IPS DF 6.9 (cell line): ENCODE results near the gene DLX4.
A peak's percentile ranks its signal among the peaks of the same experiment; 100 is the strongest.

Source experiments
- DNase-seq: peaks from one replicate; pipeline ENCODE4 v3.0.0-alpha.2; 2013; ENCODE audit warnings: low read depth, low spot score
- H3K27ac ChIP-seq: one replicate; pipeline ENCODE4 v1.5.1; 2013; ENCODE audit warnings: low read length, control low read depth
- H3K27me3 ChIP-seq: 2 replicates; pipeline ENCODE4 v1.6.1; 2013; ENCODE audit warnings: mild to moderate bottlenecking, low read length; ENCODE audit not compliant: control insufficient read depth, insufficient read depth
- H3K36me3 ChIP-seq: 2 replicates; pipeline ENCODE4 v1.6.1; 2013; ENCODE audit warnings: low read length; ENCODE audit not compliant: control insufficient read depth, insufficient read depth
- H3K4me1 ChIP-seq: 2 replicates; pipeline ENCODE4 v1.6.1; 2013; ENCODE audit warnings: low read length; ENCODE audit not compliant: control insufficient read depth, insufficient read depth
- H3K4me3 ChIP-seq: 2 replicates; pipeline ENCODE4 v1.5.1; 2013; ENCODE audit warnings: mild to moderate bottlenecking, low read length
- H3K9me3 ChIP-seq: 2 replicates; pipeline ENCODE4 v1.6.1; 2013; ENCODE audit warnings: low read length, inconsistent platforms; ENCODE audit not compliant: control insufficient read depth, insufficient read depth
- WGBS: extraction: QIAGEN DNeasy Blood & Tissue Kit; methylation state at CpG from one replicate; pipeline ENCODE4 v1.1.7; 2013; ENCODE audit warnings: mixed read lengths, missing lambda C conversion rate; ENCODE audit not compliant: insufficient read length, insufficient coverage; 5-methylcytosine and 5-hydroxymethylcytosine counted together

The DLX4 gene

DNA sequence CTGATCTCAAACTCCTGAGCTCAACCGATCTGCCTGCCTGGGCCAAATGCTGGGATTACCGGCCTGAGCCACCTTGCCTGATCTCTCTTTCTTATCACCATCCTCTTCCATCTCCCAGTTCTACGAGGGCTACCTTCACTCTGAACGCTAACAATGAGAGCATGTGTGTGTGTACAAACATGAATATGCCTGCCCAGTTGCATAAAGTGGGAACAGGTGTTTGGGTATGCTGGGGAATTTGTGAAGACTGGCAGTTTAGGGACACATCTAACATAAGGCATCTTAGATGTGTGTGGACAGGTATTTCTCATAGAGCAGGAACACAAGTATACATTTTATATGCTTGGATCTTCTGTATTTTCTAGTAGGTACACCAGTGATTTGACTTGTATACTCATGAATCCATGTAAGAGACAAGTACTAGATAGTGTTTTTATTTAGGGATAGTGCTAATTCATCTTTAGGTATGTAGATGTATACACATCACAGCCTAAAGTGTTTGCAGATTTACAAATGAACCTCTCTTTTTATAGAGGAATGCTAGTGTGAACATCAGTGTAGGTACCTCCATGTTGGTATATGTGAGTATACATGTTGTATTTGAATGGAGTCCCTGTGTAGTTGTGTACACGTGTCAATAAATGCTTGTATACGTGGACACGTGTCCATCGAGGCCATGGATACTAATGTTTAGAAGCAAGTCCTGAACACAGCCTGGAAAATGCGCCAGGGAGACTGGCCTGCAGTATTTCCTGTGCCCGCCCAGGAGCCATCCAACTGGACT is 1.2 kb upstream of the DLX4 start:
- H3K4me3 ChIP-seq: no peak overlapping the region; the same call in 1 of the 2 replicates
- peaks cover 89% of the 10 kb centered on the region for H3K27me3 ChIP-seq
- no CpG with 5 or more reads among the region's 10 CpGs for WGBS

GRCh38 chr17:49968405-49969133 is 421 bp upstream of the DLX4 start:
- peaks cover 89% of the 10 kb centered on the region for H3K27me3 ChIP-seq
- H3K4me1 ChIP-seq: peaks cover 7% of the 10 kb centered on the region; the same call in 1 of the 2 replicates
- H3K27ac ChIP-seq: no peak overlapping the region
- DNase-seq: no peak
- H3K4me3 ChIP-seq: peak overlapping the region; percentile 25; the same call in 1 of the 2 replicates
- WGBS: no CpG with 5 or more reads among the region's 64 CpGs
- no peaks in the 10 kb centered on the region; the same call in 1 of the 2 replicates for H3K36me3 ChIP-seq
- H3K9me3 ChIP-seq: no peaks in the 10 kb centered on the region

More for the DNA sequence above, 1.2 kb upstream of the DLX4 start:
- H3K9me3 ChIP-seq: no peaks in the 10 kb centered on the region
- H3K27ac ChIP-seq: no peak overlapping the region
- H3K4me1 ChIP-seq: peaks cover 10% of the 10 kb centered on the region; the same call in 1 of the 2 replicates
- no peak for DNase-seq
- H3K36me3 ChIP-seq: no peaks in the 10 kb centered on the region; the same call in 1 of the 2 replicates

GRCh38 chr17:49969795-49970389 is 902 bp downstream of the DLX4 start:
- H3K27me3 ChIP-seq: peaks cover 88% of the 10 kb centered on the region
- no peaks in the 10 kb centered on the region for H3K9me3 ChIP-seq
- no CpG with 5 or more reads among the region's 18 CpGs for WGBS
- H3K27ac ChIP-seq: no peak overlapping the region
- H3K4me1 ChIP-seq: peaks cover 6% of the 10 kb centered on the region; the same call in 1 of the 2 replicates
- no peaks in the 10 kb centered on the region; the same call in 1 of the 2 replicates for H3K36me3 ChIP-seq
- H3K4me3 ChIP-seq: peak overlapping the region; percentile 25; the same call in 1 of the 2 replicates
- no peak for DNase-seq

DNA sequence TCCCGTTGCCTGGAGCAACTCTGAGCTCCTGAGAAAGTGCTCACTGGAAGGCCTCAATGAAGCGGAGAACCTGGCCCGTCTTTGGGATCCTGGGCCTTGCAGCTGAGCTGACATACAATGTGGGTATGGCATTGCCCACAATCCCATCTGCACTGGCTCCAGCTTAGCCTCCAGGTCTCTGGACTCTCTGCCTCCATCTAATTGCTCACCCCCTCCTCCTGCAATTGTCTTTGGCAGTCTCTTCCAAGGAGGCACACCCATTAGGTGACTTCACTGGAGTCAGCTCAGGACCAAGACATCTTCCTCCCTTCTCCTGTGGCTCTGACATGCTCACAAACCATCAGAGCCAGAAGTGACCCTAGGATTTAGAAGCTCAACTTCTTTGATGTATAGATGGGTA is 1.5 kb downstream of the DLX4 start:
- Histone ChIP-seq H3K36me3 (no peaks in the 10 kb centered on the region; the same call in 1 of the 2 replicates), H3K4me1 (peaks cover 8% of the 10 kb centered on the region; the same call in 1 of the 2 replicates), H3K27ac (no peak overlapping the region), H3K27me3 (peaks cover 88% of the 10 kb centered on the region), H3K9me3 (no peaks in the 10 kb centered on the region), H3K4me3 (no peak overlapping the region)
- WGBS: no CpG with 5 or more reads among the region's 3 CpGs
- DNase-seq: no peak

GRCh38 chr17:49971199-49971847 is 2.3 kb downstream of the DLX4 start:
- no peaks in the 10 kb centered on the region; the same call in 1 of the 2 replicates for H3K36me3 ChIP-seq
- H3K27ac ChIP-seq: no peak overlapping the region
- no peak overlapping the region for H3K4me3 ChIP-seq
- H3K9me3 ChIP-seq: no peaks in the 10 kb centered on the region
- peaks cover 9% of the 10 kb centered on the region; the same call in 1 of the 2 replicates for H3K4me1 ChIP-seq
- WGBS: no CpG with 5 or more reads among the region's 35 CpGs
- DNase-seq: no peak
- peaks cover 82% of the 10 kb centered on the region for H3K27me3 ChIP-seq

- Histone ChIP-seq H3K27me3 (peaks cover 76% of the 10 kb centered on the region), H3K4me3 (no peak overlapping the region)
Measured at GRCh38 chr17:49971848-49972485, 3.0 kb downstream of the DLX4 start.

DNA sequence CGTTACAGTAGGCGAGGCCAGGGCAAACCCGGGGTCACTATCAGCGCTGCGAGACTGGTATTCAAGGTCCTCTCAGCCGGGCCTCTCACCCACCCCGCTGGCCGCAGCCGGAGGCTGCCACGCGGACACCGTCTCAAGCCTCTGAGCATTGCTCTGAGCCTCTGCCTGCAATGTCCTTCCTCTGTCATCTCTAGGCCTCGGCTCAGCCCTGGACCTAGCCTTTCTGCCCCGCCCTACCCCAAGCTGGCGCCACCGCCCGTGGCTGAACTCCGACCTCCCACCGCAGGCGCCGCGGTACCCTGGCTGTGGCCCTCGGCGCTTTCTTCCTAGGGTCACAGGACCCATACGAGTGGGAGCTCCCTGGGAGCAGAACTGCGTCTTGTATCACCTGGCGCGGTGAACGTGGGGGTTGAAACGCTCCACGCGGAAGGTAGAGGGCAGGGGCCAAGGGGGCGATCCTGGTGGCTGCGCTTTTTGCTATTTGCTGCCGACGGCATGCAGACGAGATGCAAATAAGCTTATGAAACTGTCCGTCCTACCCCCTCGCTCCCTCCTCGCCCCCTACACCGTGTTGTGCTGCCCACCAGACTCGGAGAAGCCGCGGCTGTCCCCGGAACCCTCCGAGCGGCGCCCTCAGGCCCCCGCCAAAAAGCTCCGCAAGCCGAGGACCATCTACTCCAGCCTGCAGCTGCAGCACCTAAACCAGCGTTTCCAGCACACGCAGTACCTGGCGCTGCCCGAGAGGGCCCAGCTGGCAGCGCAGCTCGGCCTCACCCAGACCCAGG is 3.7 kb downstream of the DLX4 start:
- no peak for DNase-seq
- H3K27me3 ChIP-seq: peaks cover 68% of the 10 kb centered on the region
- WGBS: no CpG with 5 or more reads among the region's 57 CpGs
- H3K27ac ChIP-seq: no peak overlapping the region
- H3K9me3 ChIP-seq: no peaks in the 10 kb centered on the region
- H3K4me1 ChIP-seq: peaks cover 9% of the 10 kb centered on the region; the same call in 1 of the 2 replicates
- no peaks in the 10 kb centered on the region; the same call in 1 of the 2 replicates for H3K36me3 ChIP-seq
- H3K4me3 ChIP-seq: no peak overlapping the region; the same call in 1 of the 2 replicates

More at GRCh38 chr17:49971848-49972485, 3.0 kb downstream of the DLX4 start:
- no CpG with 5 or more reads among the region's 55 CpGs for WGBS
- Histone ChIP-seq H3K9me3 (no peaks in the 10 kb centered on the region), H3K4me1 (peaks cover 9% of the 10 kb centered on the region; the same call in 1 of the 2 replicates), H3K27ac (no peak overlapping the region), H3K36me3 (no peaks in the 10 kb centered on the region; the same call in 1 of the 2 replicates)
- DNase-seq: no peak

- Histone ChIP-seq H3K9me3 (no peaks in the 10 kb centered on the region), H3K4me3 (no peak overlapping the region), H3K36me3 (no peaks in the 10 kb centered on the region; the same call in 1 of the 2 replicates), H3K27ac (no peak overlapping the region), H3K27me3 (peaks cover 63% of the 10 kb centered on the region), H3K4me1 (peaks cover 9% of the 10 kb centered on the region; the same call in 1 of the 2 replicates)
- no peak for DNase-seq
- WGBS: no CpG with 5 or more reads among the region's 2 CpGs
Measured at GRCh38 chr17:49973271-49973615, 4.3 kb downstream of the DLX4 start.

DNA sequence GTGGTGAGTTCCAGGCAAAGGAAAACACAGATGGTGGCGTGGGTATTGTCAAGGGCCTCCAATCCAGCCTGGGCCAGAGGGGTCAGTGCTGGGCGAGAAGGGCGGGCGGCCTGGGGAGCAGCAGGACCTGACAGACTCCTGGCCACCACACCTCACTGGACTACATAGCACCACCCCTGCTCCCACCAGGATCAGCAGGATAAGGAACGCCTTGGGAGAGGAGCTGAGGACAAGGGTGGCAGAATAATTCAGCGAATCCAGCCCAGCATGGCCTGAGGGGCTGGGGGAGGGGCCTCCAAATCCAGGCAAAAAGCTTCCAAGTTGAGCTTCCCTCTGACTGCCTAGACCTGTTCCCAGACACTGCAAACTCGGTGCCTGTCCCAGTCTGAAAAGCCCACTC is 6.5 kb downstream of the DLX4 start:
- Histone ChIP-seq H3K27ac (no peak overlapping the region), H3K27me3 (peaks cover 52% of the 10 kb centered on the region), H3K9me3 (no peaks in the 10 kb centered on the region), H3K4me1 (peaks cover 9% of the 10 kb centered on the region), H3K4me3 (no peak overlapping the region), H3K36me3 (no peaks in the 10 kb centered on the region; the same call in 1 of the 2 replicates)
- no CpG with 5 or more reads among the region's 7 CpGs for WGBS
- no peak for DNase-seq
